Stimulated activated memory B cell treated with anti-CD40 and anti-IgM and Interleukin-4, amounts not matched to agents 10 μg/mL and 1 μg/mL and 100 μg/mL, for 72 hours (primary cell): Measurements from ENCODE around the gene SH3RF1.

ENCODE experiments used
- ATAC-seq: fragments of 150-1000 bp; cut with Tn5 transposase; 2 replicates; pipeline ENCODE4 v1.10.0; 2021
- H3K27ac Mint-ChIP-seq: one replicate; pipeline ENCODE4 v1.8.0; 2022; ENCODE audit warnings: mild to moderate bottlenecking, mixed read lengths
- H3K27me3 Mint-ChIP-seq: one replicate; pipeline ENCODE4 v1.8.0; 2022; ENCODE audit warnings: mixed read lengths
- H3K36me3 Mint-ChIP-seq: one replicate; pipeline ENCODE4 v1.8.0; 2022; ENCODE audit warnings: mixed read lengths
- H3K4me1 Mint-ChIP-seq: one replicate; pipeline ENCODE4 v1.8.0; 2022; ENCODE audit warnings: mixed read lengths
- H3K4me3 Mint-ChIP-seq: one replicate; pipeline ENCODE4 v1.8.0; 2022; ENCODE audit warnings: mild to moderate bottlenecking, moderate library complexity, mixed read lengths
- H3K9me3 Mint-ChIP-seq: one replicate; pipeline ENCODE4 v1.8.0; 2022; ENCODE audit warnings: mixed read lengths

The SH3RF1 gene

DNA sequence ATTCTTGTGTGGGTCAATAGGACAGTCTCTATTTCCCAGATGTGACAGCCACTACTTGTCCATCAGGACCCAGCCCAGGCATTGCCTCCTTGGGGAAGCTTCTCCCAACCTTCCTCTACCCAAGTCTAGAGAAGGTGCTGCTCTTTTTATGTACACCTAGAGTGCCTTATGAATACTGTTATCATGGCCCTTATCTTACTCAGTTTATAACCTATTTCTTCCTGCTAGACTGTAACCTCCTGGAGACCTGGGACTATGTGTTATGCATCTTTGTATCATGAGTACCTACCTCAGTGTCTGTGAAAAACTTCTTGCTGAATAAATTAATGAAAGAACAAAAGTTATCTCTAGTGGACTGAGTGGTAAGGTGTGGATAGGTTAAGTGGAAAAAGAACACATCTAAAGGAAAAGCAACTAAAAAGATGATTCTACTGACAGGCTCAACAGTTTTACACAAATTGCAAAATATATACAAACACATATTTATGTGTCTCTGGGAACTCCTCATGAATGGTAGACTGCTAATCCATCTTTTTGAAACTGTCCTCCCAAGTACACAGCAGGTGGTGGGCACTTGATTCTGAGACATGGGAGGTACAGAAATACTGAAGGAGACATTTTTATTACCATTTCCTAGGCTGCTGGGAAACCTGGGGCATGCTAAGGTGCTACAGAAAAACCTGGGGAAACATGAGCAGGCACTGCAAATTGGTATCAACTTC lies 106.6 kb downstream of the SH3RF1 start:
- no peak overlapping the region for H3K4me3 Mint-ChIP-seq
- H3K27me3 Mint-ChIP-seq = no peaks in the 10 kb centered on the region
- no peaks in the 10 kb centered on the region for H3K9me3 Mint-ChIP-seq
- H3K27ac Mint-ChIP-seq = no peak overlapping the region
- no peak for ATAC-seq
- H3K36me3 Mint-ChIP-seq = no peaks in the 10 kb centered on the region
- peaks cover 13% of the 10 kb centered on the region for H3K4me1 Mint-ChIP-seq

DNA sequence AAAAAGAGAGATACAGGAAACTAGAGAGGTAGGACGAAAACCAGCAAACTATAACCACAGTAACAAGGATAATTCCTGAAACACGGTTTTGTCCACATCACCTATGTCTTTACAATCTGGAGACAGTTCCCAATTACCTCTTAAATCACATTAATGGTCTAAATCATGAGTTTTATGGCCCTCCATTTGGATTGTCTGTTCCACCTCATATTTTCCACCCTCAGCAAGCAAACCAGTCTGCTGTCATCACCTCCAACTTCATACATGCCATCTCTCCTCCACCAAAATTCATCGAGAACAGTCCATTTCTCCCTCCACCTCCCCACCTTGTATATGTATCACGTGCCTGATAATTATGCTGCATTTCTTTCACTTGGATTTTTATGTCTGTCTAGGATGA lies 107.3 kb downstream of the SH3RF1 start:
- no peak for ATAC-seq
- Mint-ChIP-seq H3K27me3 (no peaks in the 10 kb centered on the region), H3K4me1 (peaks cover 8% of the 10 kb centered on the region), H3K36me3 (no peaks in the 10 kb centered on the region), H3K27ac (no peak overlapping the region), H3K4me3 (no peak overlapping the region), H3K9me3 (no peaks in the 10 kb centered on the region)

DNA sequence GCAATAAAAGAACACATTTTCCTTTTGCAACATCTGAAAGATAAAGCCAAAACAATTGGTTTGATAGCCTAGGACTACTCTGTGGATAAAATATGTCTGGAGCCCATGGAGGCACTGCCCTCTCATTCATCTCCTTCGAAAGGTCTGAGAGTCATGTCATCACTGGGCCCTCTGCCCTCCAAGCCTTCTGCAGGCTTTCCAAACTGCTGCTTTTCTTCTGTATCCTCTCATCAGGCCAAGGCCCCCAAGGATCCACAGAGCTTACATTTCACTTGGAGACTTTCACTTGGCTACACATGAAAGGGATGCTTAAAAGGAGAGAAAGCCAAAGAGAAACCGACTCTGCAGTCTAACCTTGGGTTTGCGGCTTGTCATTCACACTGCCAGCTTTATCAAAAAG lies 109.9 kb downstream of the SH3RF1 start:
- H3K4me3 Mint-ChIP-seq = no peak overlapping the region
- no peak for ATAC-seq
- no peak overlapping the region for H3K27ac Mint-ChIP-seq
- no peaks in the 10 kb centered on the region for H3K9me3 Mint-ChIP-seq
- H3K4me1 Mint-ChIP-seq = no peaks in the 10 kb centered on the region
- H3K27me3 Mint-ChIP-seq = no peaks in the 10 kb centered on the region
- peaks cover under 1% of the 10 kb centered on the region for H3K36me3 Mint-ChIP-seq

DNA sequence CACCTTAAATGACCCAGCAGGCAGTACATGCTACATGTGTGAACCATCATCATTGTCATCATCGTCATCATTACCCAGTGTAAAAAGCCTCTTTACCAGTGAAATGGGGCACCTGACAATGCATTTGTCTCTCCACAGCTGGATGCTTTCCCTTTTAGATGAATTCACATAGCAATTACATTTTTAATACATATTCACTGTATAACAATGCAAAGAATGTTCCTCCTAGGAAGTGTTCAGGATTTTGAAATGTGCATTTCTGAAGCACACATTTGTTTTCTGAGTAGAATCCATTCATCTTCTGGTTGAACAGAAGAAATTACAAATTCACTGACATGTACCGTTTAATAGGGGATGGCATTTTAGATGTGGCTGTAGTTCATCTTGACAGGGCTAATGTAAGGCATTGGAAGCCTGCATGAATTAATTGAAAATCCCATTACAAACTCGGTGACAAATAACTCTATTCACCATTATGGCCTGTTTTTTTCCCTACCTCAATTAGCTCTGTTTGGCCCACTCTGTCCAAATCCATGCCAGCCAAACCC lies 111.1 kb downstream of the SH3RF1 start:
- no peak for ATAC-seq

DNA sequence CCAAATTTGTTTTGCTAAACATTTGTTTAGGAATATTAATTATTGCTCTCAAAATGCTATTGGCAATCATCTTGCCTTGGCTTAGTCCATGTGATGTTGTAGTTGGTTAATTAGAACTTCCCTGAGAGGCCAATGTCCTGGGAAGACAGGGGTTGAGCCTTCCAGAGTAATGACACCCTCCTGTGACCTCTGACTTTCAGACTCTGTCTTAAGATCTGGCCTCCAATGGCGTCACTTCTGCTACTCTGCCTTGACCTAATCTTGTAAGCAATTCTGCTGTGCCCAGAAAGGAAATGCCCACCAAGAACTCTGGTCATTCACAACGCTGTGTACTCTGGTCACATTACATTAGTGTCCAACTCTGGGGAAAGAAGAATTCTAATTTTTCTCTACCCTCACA lies 111.9 kb downstream of the SH3RF1 start:
- H3K27ac Mint-ChIP-seq = no peak overlapping the region
- no peak for ATAC-seq
- H3K36me3 Mint-ChIP-seq = peaks cover 9% of the 10 kb centered on the region
- peaks cover 7% of the 10 kb centered on the region for H3K4me1 Mint-ChIP-seq
- H3K4me3 Mint-ChIP-seq = no peak overlapping the region
- no peaks in the 10 kb centered on the region for H3K9me3 Mint-ChIP-seq
- H3K27me3 Mint-ChIP-seq = no peaks in the 10 kb centered on the region

More for the DNA sequence above, 111.1 kb downstream of the SH3RF1 start:
- Mint-ChIP-seq H3K27me3 (no peaks in the 10 kb centered on the region), H3K27ac (no peak overlapping the region), H3K4me3 (no peak overlapping the region), H3K4me1 (peaks cover 1% of the 10 kb centered on the region), H3K36me3 (peaks cover 9% of the 10 kb centered on the region), H3K9me3 (no peaks in the 10 kb centered on the region)

DNA sequence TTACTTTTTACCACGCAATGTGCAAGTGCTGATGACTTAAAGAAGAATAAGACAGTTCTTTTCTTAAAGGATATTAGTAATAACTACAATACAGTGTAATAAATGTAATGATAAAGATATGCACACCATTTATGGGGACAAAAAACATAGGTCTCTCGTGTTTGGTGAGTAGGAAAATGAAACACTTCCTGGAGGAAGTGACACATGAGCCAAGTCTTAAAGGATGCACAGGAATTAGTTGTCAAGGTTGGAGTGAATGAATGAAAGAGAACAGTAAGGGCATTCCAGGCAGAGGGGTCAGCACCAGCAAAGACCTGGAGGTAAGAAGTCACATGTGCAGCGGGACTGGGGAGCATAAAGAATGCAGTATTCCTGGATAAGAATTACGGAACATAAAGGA lies 112.7 kb downstream of the SH3RF1 start:
- Mint-ChIP-seq H3K27me3 (no peaks in the 10 kb centered on the region), H3K9me3 (no peaks in the 10 kb centered on the region), H3K4me1 (peaks cover 7% of the 10 kb centered on the region), H3K27ac (no peak overlapping the region), H3K4me3 (no peak overlapping the region), H3K36me3 (peaks cover 9% of the 10 kb centered on the region)
- ATAC-seq = no peak

DNA sequence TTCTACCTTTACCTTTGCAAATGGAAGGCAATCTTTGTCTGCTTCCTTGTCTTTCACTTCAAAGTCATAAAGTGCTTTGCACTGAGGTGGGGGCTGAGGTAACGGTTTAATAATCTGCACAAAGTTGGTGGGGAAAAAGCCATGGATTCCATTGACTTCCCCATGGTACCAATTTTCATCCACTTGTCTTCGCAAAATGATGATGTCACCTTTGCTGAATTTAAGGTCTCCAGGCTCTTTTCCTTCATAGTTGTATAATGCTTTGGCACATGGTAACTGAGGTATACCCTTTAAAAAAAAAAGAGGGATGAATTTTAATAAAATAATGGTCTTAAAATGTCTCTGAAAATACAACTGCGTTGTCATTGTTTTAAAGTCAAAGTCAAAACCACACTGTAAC lies 114.4 kb downstream of the SH3RF1 start:
- ATAC-seq = no peak
- Mint-ChIP-seq H3K27me3 (no peaks in the 10 kb centered on the region), H3K9me3 (no peaks in the 10 kb centered on the region), H3K27ac (no peak overlapping the region), H3K36me3 (peaks cover 9% of the 10 kb centered on the region), H3K4me1 (peaks cover 7% of the 10 kb centered on the region), H3K4me3 (no peak overlapping the region)

DNA sequence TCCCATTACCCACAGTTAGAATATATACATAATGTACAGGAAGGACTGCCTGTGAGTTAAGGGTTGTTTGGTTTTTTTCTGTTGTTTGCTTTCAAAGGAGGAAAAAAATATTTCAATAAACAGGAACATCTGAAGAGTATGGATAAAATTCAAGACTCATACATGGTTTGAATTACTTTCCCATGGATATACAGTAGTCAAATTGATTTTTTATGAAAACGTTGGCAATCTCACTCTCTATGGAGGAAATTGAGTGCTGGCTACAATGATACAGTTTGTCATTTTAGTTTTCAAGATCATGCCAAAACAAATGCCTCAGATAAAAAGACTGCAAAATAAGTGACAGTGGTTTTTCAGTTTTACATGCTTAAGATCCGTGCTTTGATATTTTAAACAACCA lies 116.6 kb downstream of the SH3RF1 start:
- peaks cover 7% of the 10 kb centered on the region for H3K4me1 Mint-ChIP-seq
- H3K27ac Mint-ChIP-seq = no peak overlapping the region
- no peaks in the 10 kb centered on the region for H3K27me3 Mint-ChIP-seq
- ATAC-seq = no peak
- H3K9me3 Mint-ChIP-seq = no peaks in the 10 kb centered on the region
- no peak overlapping the region for H3K4me3 Mint-ChIP-seq
- peaks cover 17% of the 10 kb centered on the region for H3K36me3 Mint-ChIP-seq

DNA sequence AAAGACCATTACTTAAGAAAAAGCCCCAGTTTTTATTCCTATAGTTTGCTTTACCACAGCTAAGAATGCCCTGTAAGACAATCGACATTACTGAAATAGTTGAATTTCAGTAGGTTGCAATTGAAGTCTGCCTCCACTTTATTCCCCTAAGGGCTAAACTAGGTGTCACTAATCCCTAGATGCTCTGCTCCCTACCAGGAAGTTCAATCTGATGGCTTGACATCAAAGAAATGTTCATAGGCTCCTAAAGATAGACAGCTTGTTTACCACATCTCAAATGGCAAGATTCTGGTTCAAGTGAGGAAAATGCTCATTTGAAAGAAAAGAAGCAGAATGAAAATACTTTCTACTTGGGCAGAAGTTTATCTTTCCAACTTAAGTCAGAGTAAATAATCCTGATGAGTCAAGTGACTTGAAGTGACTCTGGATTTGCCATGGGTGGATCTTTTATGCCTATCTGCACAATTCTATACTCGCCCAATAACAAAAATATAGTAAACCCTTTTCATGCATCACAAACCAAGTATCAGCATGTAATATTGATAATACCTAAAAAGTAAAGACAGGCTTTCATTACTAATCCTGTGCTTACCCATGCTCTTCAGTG lies 117.2 kb downstream of the SH3RF1 start:
- Mint-ChIP-seq H3K27ac (no peak overlapping the region), H3K9me3 (no peaks in the 10 kb centered on the region), H3K36me3 (peaks cover 17% of the 10 kb centered on the region), H3K4me3 (no peak overlapping the region), H3K27me3 (no peaks in the 10 kb centered on the region), H3K4me1 (peaks cover 7% of the 10 kb centered on the region)
- ATAC-seq = no peak

DNA sequence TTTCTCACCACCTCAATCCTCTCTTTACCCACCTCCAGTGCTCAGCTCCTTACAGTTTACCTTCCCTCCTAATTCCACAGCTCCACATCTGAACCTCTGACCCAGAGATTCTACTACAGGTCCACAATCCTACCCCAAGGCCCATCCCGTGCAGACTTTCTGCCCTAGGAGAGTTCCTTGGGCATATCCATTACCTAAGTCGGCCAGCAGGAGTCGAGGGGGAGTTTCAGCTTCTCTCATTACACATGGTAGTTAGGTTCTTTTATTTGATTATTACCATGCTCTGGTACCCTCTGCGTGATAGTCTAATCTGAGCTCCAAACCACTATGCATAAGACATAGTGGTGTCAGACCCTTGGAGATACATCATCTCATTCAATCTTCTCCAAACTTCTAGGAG lies 117.9 kb downstream of the SH3RF1 start:
- peaks cover 17% of the 10 kb centered on the region for H3K36me3 Mint-ChIP-seq
- H3K4me1 Mint-ChIP-seq = peaks cover 7% of the 10 kb centered on the region
- H3K4me3 Mint-ChIP-seq = no peak overlapping the region
- no peaks in the 10 kb centered on the region for H3K27me3 Mint-ChIP-seq
- ATAC-seq = no peak
- H3K27ac Mint-ChIP-seq = no peak overlapping the region
- no peaks in the 10 kb centered on the region for H3K9me3 Mint-ChIP-seq

DNA sequence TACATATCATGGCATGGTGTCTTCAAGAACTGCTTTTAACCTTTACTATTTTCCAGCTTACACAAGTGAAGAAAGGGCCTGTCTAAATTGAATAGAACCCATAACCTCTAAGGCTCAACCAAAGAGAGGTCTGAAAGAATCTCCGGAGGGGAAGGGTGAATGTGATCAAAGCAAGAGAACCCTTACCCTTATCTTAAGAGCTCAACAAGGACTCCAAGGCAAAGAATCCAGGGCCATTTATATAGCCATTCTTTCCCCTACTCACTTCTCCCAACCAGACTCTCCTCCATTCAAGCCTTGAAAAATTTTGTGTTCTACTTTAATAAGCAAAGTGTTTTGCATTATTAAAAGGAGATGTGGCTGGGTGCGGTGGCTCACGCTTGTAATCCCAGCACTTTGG lies 118.7 kb downstream of the SH3RF1 start:
- Mint-ChIP-seq H3K27me3 (no peaks in the 10 kb centered on the region), H3K4me3 (no peak overlapping the region), H3K36me3 (peaks cover 17% of the 10 kb centered on the region), H3K9me3 (no peaks in the 10 kb centered on the region), H3K4me1 (peaks cover 7% of the 10 kb centered on the region), H3K27ac (no peak overlapping the region)
- ATAC-seq = no peak

DNA sequence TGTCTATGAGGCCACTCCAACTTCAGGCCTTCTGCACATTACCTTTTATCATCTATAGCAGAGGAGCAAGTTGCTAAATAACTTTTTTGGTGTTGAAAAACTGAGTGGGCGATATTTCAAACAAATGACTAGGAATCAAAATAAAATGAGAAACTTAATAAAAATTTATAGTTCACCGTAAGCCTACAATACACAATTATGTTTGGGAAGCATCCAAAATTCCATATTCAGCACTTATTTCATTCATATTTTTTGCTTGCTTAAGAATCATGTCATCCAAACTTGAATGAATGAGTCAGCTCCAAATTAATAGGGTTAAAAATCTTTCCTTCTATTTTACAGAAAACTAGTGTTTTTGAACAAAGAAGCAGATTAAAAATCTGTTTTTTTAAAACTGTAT lies 119.1 kb downstream of the SH3RF1 start:
- no peak overlapping the region for H3K27ac Mint-ChIP-seq
- no peak overlapping the region for H3K4me3 Mint-ChIP-seq
- no peaks in the 10 kb centered on the region for H3K27me3 Mint-ChIP-seq
- peaks cover 7% of the 10 kb centered on the region for H3K4me1 Mint-ChIP-seq
- H3K9me3 Mint-ChIP-seq = no peaks in the 10 kb centered on the region
- ATAC-seq = no peak
- H3K36me3 Mint-ChIP-seq = peaks cover 17% of the 10 kb centered on the region

DNA sequence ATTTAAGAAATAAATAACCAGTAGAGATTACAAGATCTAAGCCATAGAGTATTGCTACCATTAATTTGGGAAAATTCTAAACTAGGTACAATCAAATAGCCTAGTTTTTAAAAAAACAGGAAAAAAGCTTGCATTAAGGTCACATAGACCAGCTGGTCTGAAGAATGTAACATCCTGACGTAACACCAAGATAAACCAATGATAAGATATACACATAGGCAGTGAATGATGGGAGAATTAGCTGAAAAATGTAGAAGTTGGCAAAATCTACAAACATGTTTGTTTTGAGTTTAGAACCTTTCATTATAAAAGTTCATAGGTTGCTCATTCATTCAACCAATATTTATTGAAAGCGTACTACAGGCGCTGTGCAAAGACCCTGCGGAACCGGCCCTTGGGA lies 120.0 kb downstream of the SH3RF1 start:
- no peak for ATAC-seq
- Mint-ChIP-seq H3K27ac (no peak overlapping the region), H3K4me1 (peaks cover 7% of the 10 kb centered on the region), H3K4me3 (no peak overlapping the region), H3K9me3 (no peaks in the 10 kb centered on the region), H3K27me3 (no peaks in the 10 kb centered on the region), H3K36me3 (peaks cover 16% of the 10 kb centered on the region)

DNA sequence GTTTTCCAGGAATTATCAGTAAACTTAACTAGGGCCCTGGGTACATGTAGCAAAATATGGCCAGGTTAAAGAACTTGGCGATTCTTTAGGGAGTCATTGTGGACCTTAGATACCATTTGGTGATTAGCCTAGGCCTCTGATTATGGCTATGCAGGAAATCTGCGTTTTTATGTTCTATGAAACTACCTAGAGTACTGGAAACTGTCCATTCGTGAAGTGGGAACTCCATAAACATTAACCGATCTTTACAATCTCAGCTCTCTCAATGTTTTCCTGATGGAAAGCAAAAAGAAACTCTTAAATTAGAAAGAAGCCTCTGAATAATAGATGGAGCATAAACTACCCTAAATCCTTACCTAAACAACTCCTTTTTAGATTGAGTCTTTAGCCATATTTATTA lies 121.9 kb downstream of the SH3RF1 start:
- no peaks in the 10 kb centered on the region for H3K9me3 Mint-ChIP-seq
- H3K27me3 Mint-ChIP-seq = no peaks in the 10 kb centered on the region
- no peak overlapping the region for H3K27ac Mint-ChIP-seq
- no peak overlapping the region for H3K4me3 Mint-ChIP-seq
- no peaks in the 10 kb centered on the region for H3K4me1 Mint-ChIP-seq
- ATAC-seq = no peak
- H3K36me3 Mint-ChIP-seq = peaks cover 8% of the 10 kb centered on the region

DNA sequence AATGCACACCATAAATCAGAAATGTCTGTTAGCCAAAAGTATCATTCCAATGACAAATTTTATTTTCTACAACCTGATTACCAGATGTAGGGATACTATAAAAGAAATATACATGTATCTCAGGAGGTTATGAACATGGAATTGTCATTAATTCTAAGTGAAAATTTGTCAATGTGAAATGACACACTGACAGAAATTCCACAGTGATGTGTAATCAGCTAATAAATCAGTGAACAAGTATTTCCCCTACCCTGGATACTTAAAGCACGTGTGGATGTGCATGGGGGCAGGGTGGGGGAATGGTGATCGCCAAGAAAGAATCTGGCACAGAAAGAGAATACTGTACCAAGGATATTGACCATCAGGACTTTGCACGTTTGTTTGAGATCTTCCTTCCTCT lies 123.6 kb downstream of the SH3RF1 start:
- no peak overlapping the region for H3K27ac Mint-ChIP-seq
- no peaks in the 10 kb centered on the region for H3K4me1 Mint-ChIP-seq
- H3K36me3 Mint-ChIP-seq = peaks cover 8% of the 10 kb centered on the region
- ATAC-seq = no peak
- H3K4me3 Mint-ChIP-seq = no peak overlapping the region
- H3K27me3 Mint-ChIP-seq = no peaks in the 10 kb centered on the region
- no peaks in the 10 kb centered on the region for H3K9me3 Mint-ChIP-seq

DNA sequence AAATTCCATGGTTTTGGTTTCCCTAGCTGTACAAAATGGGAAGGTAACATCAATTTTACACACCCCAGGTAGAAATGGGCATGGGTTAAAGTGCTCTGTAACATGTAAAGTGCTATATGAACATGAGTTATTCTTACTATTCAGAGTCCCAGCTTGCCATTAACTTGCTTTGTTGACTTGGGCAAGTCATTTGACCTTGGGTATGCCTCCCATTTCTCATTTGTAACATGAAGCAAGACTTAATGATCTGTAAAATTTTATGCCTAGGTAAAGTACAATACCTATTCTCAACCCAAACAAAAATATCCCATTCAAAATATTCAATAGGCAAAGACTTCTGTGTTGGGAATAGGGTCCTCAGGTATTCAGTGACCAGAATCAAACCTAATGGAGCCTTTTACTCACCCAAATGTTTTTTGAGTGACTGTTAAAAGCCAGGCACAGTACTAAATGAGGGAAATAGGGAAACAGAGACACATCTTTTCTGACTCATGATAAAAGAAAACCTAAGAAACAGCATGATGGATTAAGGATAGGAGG lies 126.6 kb downstream of the SH3RF1 start:
- Mint-ChIP-seq H3K36me3 (no peaks in the 10 kb centered on the region), H3K4me1 (no peaks in the 10 kb centered on the region), H3K27ac (no peak overlapping the region), H3K9me3 (no peaks in the 10 kb centered on the region), H3K4me3 (no peak overlapping the region), H3K27me3 (no peaks in the 10 kb centered on the region)
- no peak for ATAC-seq
